Activated CD8-positive, alpha-beta T cell treated with anti-CD3 and anti-CD28 coated beads for 36 hours (primary cell): ENCODE results near the gene NT5M. TPM values are rescaled to one million over a fixed set of nuclear protein-coding genes. Genes with fewer than 3 reads are reported as not detected.

Experiments used
- ATAC-seq: fragments of 200-7000 bp; cut with Tn5 transposase; one replicate; pipeline ENCODE4 v1.10.0; 2021; ENCODE audit warnings: mild to moderate bottlenecking, moderate library complexity
- CTCF ChIA-PET: fragments of 350-600 bp; sonication (Branson Sonifier 250); formaldehyde crosslinking; loops from one replicate; lab custom pipeline; 2021; ENCODE audit warnings: antibody characterized with exemption; lab: Charles Lee
- POLR2A ChIA-PET: fragments of 350-600 bp; sonication (Branson Sonifier 250); formaldehyde crosslinking; loops from one replicate; lab custom pipeline; 2021; ENCODE audit warnings: antibody characterized with exemption; lab: Charles Lee
- DNase-seq: peaks from one replicate; pipeline ENCODE4 v3.0.0-alpha.2; 2020
- H3K27ac Mint-ChIP-seq: one replicate; pipeline ENCODE4 v1.8.0; 2021; ENCODE audit warnings: mild to moderate bottlenecking, mixed read lengths
- H3K27me3 Mint-ChIP-seq: one replicate; pipeline ENCODE4 v1.8.0; 2021; ENCODE audit warnings: mixed read lengths
- H3K36me3 Mint-ChIP-seq: one replicate; pipeline ENCODE4 v1.8.0; 2021; ENCODE audit warnings: low read depth, mixed read lengths
- H3K4me1 Mint-ChIP-seq: one replicate; pipeline ENCODE4 v1.8.0; 2021; ENCODE audit warnings: low read depth, mixed read lengths
- H3K4me3 Mint-ChIP-seq: one replicate; pipeline ENCODE4 v1.8.0; 2021; ENCODE audit warnings: mild to moderate bottlenecking, moderate library complexity, mixed read lengths
- H3K9me3 Mint-ChIP-seq: one replicate; pipeline ENCODE4 v1.8.0; 2021; ENCODE audit warnings: mixed read lengths
- intact Hi-C: fragments of 100-400 bp; cut with micrococcal nuclease; formaldehyde crosslinking; loops from one replicate; pipeline ENCODE4 v1.10.0; 2022
- total RNA-seq, 2 experiments: library from RNA; stranded (reverse); gene quantifications; one replicate each; pipeline ENCODE4 v1.2.3, GENCODE V29; 2021
- TF ChIP-seq, protein P1 (sequence below): fragments of 200-600 bp; IDR thresholded peaks from one replicate; pipeline ENCODE4 v1.8.0; 2022; ENCODE audit warnings: antibody characterized with exemption, mild to moderate bottlenecking

The NT5M gene
- total RNA-seq, 2 experiments from 2014 or later = 8.3 to 9.4 TPM

GRCh38 chr17:17395246-17395802 lies 92.2 kb downstream of the NT5M start:
- intact Hi-C loops = no loop called here
- ATAC-seq = no peak
- ChIA-PET CTCF (interaction anchor here (0.6 kb wide), 1 partner anchor 29 kb away, joined by 3 read pairs; no protein-coding TSS in a partner anchor), POLR2A (interaction anchor here (1.1 kb wide), 1 partner anchor 10 kb away, joined by 3 read pairs; no protein-coding TSS in a partner anchor)
- no peaks in the 10 kb centered on the region for H3K36me3 Mint-ChIP-seq
- no peak overlapping the region for H3K27ac Mint-ChIP-seq
- H3K9me3 Mint-ChIP-seq = no peaks in the 10 kb centered on the region
- H3K4me3 Mint-ChIP-seq = no peak overlapping the region
- peaks cover 2% of the 10 kb centered on the region for H3K27me3 Mint-ChIP-seq
- H3K4me1 Mint-ChIP-seq = peaks cover 35% of the 10 kb centered on the region
- TF ChIP-seq, protein P1, sequence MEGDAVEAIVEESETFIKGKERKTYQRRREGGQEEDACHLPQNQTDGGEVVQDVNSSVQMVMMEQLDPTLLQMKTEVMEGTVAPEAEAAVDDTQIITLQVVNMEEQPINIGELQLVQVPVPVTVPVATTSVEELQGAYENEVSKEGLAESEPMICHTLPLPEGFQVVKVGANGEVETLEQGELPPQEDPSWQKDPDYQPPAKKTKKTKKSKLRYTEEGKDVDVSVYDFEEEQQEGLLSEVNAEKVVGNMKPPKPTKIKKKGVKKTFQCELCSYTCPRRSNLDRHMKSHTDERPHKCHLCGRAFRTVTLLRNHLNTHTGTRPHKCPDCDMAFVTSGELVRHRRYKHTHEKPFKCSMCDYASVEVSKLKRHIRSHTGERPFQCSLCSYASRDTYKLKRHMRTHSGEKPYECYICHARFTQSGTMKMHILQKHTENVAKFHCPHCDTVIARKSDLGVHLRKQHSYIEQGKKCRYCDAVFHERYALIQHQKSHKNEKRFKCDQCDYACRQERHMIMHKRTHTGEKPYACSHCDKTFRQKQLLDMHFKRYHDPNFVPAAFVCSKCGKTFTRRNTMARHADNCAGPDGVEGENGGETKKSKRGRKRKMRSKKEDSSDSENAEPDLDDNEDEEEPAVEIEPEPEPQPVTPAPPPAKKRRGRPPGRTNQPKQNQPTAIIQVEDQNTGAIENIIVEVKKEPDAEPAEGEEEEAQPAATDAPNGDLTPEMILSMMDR = no peak
- DNase-seq = no peak

DNA sequence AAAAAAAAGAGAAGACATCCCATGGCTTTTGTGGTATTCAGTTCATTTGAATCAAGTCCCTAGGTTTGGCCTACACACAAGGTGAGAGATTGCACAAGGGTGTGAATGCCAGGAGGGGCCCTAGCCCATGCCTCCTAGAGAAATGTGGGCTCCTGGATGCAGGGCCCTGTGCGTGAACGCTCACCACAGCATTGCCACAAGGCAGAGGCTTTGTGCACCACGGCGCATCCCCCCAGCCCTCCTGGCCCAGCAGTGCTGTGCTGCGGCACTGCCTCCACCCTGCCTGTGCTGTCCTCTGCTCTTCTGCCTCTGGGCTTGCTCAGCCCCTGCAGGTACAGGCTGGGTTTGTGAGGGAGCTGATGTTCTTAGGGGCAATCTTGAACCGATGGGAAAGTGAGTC lies 92.7 kb downstream of the NT5M start:
- Mint-ChIP-seq H3K4me1 (peaks cover 35% of the 10 kb centered on the region), H3K9me3 (no peaks in the 10 kb centered on the region), H3K36me3 (no peaks in the 10 kb centered on the region), H3K4me3 (no peak overlapping the region), H3K27me3 (peaks cover 2% of the 10 kb centered on the region), H3K27ac (no peak overlapping the region)
- ChIA-PET POLR2A (no interaction called here), CTCF (interaction anchor here (0.6 to 1.4 kb wide), 2 partner anchors 29 to 41 kb away, joined by 3 to 5 read pairs; no protein-coding TSS in a partner anchor)
- no peak for ATAC-seq
- intact Hi-C loops = no loop called here
- TF ChIP-seq, protein P1 = no peak
- no peak for DNase-seq

Other genes starting within 250 kb of the NT5M start
- 1 to 10 TPM; 6.1 to 6.2 TPM for gene PLD6, start 97.0 kb upstream of the NT5M start, total RNA-seq
- 10 to 100 TPM; 15.4 to 17.2 TPM for gene FLCN, start 66.2 kb upstream of the NT5M start, total RNA-seq
- gene COPS3, start 22.1 kb upstream of the NT5M start, total RNA-seq = 10 to 100 TPM; 91.1 to 99.8 TPM
- gene MED9, start 173.6 kb downstream of the NT5M start, total RNA-seq = 10 to 100 TPM; 14.2 to 14.7 TPM
- under 1 TPM; 0.54 to 0.74 TPM for gene RASD1, start 193.0 kb downstream of the NT5M start, total RNA-seq